Activated CD4-positive, alpha-beta T cell treated with anti-CD3 and anti-CD28 coated beads for 4 hours (primary cell): ENCODE results near the gene UCK2.

Source experiments
- DNase-seq, 2 donors: peaks; one replicate each; pipeline ENCODE4 v3.0.0-alpha.2; 2020

The UCK2 gene

DNA sequence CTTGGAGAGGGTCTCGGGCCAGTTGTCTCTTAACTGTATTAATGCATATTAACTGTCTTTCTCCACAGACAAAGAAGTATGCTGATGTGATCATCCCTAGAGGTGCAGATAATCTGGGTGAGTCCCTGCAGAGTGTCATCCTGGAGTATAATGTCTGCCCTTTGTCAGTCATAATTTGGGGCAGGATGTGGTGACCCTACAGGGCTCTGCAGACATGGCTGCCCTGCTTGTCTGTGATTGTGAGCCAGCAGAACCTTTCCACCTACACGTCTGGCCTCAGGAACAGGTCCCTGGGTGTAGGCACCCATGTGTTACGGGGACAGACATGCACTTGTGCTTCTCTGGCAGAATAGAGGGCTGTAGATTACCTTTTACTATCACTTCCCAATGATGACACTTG, 78.4 kb downstream of the UCK2 start:
- no peak for DNase-seq

DNA sequence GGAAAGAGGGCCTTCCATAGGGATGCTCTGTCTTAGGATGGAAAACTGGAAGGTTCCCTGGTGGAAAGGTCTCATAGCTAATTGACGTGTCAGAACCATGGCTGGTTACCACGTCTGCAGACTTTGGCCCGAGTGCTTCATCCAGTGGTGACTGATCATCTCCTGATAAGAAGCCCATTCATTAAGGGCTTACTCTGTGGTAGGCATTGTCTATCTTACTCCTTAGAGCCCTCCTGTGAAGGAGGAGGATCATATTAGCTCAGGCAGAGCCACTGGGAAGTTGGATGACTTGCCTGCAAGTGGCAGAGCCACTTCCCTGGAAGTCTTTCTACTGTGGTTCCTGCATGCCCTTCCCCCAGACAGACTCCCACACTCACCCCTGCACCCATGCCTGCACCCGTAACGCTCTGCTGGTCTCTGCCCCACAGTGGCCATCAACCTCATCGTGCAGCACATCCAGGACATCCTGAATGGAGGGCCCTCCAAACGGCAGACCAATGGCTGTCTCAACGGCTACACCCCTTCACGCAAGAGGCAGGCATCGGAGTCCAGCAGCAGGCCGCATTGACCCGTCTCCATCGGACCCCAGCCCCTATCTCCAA, 79.9 kb downstream of the UCK2 start:
- DNase-seq: no peak

DNA sequence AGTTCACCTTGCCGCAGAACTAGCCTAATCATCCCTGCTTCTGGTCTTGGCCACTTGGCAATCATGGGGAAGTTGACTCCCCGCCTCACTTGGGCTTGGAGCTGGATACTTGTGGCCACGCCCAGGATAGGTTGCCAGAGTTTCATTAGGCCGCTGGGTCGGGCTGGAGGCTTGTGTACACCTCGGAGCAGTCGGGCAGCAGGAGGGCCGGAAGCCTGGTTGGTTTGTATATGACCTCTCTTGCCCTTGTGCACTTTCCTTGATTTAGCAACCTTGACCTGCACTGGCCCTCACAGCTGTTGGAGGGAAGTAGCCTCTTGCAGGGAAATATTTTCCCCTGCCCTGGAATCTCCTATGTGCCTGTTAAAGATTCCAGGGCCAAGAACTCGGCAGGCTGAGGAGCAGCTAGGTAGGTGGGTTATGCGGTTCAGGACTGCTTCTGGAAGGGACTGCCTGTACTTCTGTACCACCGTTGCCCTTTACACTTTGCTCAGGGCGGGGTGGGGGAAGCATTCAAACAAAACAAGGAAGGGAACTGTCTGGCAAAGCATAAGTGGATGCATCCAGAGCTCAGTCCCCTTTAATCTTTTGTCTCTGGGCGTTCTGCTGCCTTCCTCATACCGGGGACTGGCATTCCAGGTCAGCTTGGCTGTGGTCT, 83.5 kb downstream of the UCK2 start:
- no peak for DNase-seq

DNA sequence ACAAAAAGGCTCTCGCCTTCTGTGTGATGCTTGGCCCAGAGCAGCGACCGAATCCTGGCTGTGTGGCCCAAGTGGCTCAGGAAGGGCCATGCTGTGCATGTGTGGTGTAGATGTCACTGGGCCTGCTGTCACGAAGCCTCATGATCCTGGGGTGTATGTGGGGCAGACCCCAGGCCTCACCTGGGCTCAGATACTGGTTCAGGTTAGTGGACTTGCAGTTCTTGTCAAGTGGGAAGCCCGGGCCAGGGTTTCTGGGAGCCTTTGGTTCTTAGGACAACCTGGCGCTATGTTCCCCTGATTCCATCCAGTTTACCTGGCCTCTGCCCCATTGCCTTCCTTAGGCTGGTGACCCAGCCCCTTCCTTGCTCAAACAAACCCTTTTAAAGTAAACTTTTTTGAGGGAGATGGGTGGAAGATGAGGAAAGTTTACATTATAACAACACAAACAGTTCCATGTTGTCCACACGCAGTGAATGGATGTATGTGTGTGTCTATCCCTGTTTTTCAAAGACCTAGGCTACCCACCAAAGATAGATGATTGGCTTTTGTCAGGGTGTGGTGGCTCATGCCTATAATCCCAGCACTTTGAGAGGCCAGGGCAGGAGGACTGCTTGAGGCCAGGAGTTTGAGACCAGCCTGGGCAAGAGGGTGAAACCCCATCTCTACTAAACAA, 84.3 kb downstream of the UCK2 start:
- no peak for DNase-seq

DNA sequence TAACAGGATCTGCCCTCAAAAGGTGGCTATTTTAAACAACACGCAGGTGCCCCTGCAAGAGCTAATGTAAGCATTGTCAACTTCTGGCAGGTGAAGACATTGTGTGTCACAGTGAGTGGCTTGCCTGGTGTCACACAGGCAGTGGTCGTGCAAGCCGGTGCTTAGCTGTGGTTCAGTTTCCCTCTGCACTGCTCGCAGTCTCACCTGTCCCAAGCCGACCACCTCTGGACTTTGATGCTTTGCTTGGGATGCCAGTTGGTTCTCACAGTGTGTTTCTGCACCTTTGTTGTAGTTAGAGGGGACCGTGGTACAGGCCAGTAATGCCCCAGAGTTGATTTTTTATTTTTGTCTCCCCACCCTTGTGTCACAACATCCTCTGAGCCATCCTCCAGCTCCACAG, 85.2 kb downstream of the UCK2 start:
- DNase-seq: no peak

DNA sequence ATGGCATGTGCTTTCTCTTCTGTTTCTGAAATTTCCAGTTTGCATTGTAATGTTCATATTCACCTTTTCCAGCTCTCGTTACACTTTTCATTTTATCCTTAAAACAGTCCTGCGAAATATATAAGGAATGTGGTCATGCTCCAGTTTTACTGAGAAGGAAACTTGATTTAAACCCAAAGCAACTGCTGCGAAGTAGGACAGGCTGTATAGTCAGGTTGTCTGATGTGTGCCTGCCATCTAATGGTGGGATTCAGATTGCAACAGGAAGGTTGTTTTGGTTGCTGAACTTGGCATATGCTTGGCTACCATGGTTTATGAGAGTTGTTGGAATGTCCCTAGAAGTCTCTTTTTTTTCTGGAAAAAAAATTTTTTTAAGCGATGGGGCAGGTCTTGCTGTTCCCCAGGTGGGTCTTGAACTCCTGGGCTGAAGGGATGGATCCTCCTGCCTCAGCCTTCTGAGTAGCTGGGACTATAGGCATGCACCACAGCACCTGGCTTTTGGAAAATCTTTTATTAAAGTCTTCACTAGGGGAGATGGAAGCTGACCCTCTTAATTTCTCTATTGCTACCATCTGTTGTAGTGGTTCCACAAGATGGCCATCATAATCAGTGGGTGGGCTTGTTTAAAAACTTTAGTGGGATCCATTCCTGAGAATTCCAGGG, 86.9 kb downstream of the UCK2 start:
- DNase-seq: peak; percentile 39 to 74

DNA sequence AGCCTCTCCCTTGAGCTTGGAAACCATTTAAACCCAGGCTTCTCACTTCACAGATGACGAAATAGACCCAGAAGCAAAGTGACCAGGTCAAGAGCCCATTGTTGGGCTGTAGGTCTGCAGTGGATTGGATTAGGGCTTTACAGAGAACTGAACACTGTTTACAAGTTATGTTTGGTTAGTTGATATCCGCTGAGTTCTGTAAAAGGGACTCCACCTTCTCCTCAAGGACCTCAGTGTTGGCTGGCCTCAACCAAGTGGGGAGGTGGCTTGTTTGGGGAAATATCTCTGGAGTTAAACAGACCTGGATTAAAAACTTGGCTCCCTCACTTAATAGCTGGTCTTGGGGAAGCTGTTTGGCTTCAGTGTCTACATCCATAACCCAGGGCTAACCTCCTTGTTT, 88.1 kb downstream of the UCK2 start:
- DNase-seq: no peak

DNA sequence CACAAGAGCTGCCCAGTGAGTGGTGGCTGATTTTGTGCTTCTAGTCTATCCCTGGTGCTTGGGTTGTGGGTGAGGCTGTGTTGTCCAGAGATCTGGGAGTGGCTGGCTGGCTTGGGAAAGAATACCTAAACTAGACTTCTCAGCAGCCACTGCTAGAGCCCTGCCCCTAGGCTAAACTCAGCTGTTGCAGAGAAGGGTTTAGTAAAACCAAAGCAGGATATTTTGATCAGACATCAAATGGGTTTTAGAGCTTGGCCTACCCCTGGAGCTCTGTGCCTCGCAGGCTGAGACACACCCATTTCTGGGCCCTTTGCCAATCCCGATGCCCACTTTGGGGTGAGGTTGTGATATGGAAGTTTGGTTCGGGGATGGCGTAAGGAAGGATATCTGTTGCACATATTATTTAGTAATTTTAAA, 88.5 kb downstream of the UCK2 start:
- no peak for DNase-seq

DNA sequence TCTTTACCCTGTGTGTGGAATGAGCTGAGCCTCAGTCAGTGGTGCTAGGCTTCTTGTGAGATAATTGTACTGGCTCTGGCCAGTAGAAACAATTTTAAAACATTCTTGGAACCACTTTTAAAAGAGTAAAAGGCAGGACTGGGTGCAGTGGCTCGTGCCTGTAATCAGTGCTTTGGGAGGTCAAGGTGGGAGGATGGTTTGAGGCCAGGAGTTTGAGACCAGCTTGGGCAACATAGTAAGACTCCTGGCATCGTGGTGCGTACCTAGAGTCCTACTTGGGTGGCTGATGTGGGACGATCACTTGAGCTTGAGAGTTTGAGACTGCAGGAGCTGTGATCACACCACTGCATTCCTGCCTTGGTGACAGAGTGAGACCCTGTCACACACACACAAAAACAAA, 89.8 kb downstream of the UCK2 start:
- no peak for DNase-seq

DNA sequence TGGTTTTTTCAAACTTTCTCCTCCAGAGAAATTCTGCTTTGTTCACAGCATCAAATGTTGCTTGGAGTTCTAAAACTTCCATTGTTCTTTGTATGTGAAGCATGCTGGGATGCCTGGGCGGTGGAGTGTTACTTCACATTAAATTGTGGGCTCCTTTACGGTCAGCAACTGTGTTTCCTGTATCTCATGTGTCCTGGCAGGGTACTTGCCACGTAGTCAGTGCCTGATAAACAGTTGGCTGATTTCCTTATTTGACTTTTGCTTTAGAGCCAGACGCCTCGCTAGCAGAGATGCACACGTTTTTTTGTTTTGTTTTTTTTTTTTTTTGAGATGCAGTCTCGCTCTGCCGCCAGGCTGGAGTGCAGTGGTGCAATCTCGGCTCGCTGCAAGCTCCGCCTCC, 96.7 kb downstream of the UCK2 start:
- no peak for DNase-seq

DNA sequence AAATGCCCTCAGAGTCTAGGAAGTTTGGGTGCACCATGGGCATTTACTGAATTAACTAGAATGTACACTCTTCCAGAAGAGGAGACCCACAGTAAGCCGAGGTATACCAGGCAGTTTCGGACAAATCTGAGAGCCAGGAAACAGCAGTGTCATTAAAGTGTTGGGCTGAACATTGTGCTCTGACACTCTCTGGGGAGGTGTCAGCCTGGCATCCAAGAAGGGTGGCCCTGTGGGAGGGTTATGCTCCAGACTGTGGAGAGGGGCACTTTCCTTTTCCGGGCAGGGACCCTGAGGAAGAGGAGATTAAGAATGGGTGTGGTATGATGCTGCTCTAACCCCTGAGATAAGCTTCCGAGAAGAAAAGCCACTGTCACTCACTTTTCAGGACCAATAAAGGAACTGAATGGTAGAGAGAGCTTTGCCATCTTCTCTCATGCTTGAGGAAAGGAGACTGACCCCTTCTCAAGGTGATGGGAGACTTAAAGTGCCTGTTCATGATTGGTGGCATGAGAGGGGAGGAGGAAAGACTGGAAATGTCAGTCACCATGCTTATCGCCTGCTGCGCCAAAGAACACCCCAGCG, 98.2 kb downstream of the UCK2 start:
- no peak for DNase-seq

DNA sequence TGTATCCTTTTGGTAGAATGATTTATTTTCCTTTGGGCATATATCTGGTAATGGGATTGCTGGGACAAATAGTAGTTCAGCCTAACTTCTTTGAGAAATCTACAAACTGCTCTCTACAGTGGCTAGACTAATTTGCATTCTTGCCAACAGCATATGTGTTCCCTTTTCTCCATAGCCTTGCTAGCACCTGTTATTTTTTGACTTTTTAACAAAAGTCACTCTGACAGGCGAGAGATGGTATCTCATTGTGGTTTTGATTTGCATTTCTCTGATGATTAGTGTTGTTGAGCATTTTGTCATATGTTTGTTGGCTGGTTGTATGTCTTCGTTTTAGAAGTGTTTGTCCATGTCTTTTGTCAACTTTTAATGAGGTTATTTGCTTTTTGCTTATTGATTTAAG, 99.8 kb downstream of the UCK2 start:
- no peak for DNase-seq

DNA sequence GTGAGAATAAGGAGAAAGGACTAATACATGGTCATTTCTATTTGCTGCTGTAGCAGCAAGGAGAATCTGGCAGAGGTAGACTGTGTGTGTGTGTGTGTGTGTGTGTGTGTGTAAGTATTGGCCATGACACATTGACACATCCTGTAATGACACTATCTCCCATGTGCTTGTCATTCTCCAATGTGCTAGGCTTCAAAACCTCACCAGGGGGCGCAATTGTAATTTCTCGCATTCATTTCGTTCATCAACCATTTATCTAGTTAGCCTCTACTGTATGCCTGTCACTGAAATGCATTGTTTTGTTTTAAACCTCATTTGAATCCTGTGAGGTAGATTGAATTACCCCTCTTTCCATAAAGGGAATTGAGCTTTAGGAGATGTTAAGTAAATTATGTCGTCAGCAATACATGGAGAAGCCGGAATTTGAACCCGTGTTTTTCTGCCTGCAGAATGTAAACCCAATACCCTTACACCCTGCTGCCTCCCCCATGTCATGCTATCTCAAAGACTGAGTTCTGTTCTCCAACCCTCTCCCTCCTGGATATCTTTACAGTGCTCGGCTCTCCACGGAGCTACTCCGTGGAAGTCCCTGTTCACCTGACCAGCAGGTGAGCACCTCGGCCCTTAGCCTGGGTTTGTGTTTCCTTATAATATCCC, 100.8 kb downstream of the UCK2 start:
- peak; percentile 25 to 36 for DNase-seq

DNA sequence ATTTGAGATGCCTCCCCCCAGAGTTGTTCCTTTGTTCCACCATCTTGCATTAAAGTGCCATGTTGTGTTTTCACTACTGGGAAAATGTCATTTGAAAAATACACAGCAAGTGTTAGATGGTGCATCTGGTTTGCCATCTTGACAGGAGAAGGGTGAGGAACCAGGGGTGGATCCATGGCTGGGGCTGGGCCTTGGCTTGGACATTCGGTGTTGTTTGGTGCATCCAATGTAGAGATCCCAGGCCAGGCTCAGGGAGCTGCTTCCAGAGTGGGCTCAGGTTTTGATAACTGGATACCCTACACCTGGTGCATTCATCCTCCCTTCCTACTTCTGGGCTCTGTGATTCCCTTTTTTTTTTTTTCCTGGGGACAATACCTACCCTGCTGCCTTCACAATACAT, 103.5 kb downstream of the UCK2 start:
- DNase-seq: no peak

DNA sequence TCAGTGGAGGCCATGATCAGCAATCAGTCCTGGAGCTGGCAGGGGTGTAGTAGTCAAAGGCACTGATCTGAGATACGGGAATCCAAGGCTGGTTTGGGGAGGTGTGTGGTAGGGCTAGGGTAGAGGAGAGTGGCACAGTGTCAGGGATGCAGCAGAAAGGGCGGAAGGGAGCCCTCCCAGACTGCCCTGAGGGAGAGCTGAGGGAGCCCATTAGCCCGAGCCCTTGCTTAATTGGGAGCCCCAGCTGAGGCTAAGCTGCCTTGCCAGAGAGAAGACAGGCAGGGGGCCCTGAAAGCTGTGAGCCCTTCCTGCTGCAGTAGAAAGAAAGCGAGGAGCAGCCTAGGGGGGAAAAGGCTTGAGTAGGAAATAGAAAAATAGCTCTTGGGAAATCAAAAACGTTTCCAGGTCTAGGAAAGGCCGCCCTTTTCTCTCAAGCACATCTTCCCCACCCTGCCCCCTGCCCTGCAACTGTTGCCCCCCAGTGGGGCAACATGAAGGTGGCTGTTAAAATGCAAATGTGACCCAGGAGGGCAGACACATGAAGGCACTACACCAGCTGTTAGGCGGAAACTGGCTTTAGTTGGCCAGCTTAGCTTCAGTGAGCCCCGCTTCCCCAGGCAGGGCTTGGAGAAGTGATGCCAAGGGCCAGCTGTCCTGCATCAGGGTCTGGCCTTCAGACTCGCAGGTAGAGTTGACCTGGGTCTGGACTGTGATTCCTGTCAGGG, 106.2 kb downstream of the UCK2 start:
- no peak for DNase-seq

DNA sequence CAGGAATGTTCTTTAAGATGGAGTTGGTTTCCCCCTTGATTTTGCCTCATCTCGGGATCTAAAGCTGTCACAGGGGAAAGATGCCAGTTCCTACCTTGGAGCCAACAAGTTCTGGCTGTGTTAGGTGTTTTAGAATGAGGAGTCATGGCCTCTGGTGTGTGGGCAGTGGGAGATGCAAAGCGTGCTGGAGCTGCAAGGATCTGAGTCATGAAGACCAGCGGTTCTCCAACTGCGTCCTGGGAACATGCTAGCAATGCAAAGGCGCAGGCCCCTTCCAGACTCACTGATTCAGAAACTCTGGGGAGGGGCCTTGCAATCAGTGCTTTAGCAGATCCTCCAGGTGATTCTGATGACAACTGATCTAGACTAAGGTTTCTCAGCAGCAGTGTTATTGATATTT, 109.1 kb downstream of the UCK2 start:
- DNase-seq: no peak

DNA sequence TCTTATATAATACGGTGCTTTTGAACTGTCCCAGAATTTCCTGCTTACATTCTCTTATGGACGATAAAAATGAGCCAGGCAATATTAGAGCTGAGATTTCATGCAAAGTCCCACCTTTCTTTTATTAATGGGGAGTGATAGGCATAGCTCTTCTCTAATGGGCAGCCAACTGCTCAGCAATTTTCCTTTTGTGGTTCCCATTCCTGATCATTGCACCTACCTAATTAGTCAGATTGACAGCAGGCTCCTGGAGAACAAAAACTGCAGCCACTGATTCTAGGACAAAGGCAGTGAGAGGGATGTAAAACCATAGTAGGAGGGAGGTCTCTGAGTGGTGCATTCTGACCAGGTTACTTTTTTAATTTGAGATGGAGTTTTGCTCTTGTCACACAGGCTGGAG, 110.4 kb downstream of the UCK2 start:
- DNase-seq: no peak

DNA sequence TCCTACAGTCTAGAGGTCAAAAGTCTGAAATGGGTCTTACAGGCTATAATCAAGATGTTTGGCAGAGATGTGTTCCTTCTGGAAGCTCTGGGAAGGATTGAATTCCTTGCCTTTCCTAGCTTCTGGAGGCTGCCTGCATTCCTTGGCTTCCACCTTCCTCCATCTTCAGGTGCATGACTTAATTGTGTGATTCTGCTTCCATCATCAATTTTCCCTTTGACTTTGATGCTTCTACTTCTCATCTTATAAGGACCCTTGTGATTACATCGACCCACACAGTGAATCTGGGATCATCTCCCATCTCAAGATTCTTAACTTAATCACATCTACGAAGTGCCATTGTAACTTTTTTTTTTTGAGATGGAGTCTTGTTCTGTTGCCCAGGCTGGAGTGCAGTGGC, 111.4 kb downstream of the UCK2 start:
- DNase-seq: no peak

DNA sequence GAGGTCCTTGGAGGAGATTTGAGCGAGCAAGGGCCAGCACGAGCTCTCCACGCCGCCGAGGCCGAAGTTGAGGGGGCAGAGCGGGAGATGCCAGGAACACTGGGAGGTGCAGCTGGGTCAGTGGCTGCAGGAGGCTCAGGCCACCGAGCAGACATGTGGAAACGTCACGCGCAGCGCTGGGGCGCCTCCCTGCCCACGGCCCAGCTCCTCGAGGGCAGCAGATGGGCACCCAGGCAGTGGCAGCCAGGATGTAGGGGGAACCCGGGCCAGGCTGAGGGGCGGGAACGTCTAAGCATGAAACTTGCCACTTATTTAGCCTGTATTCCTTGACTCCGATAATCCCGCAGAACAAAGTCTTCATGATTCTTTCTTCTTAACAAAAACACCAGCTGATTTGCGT, 114.1 kb downstream of the UCK2 start:
- DNase-seq: no peak

DNA sequence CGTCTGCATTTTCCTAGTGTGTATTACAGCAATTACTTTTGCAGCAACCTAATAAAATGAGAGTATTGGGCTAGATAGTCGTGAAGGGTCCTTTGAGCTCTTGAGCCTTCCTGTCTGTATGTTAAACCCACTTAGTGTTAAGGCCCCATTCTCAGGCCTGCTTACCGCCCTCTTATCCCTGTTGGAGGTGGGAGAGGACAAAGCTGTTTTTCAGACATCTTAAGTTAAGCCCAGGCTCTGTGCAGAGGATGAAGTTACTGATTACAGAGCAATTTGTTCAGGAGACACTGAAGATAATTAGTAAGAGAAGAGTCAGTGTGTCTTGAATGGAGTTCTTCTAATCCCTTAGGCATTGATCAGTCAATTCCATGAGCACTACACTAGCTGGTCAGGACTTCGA, 114.6 kb downstream of the UCK2 start:
- DNase-seq: no peak

DNA sequence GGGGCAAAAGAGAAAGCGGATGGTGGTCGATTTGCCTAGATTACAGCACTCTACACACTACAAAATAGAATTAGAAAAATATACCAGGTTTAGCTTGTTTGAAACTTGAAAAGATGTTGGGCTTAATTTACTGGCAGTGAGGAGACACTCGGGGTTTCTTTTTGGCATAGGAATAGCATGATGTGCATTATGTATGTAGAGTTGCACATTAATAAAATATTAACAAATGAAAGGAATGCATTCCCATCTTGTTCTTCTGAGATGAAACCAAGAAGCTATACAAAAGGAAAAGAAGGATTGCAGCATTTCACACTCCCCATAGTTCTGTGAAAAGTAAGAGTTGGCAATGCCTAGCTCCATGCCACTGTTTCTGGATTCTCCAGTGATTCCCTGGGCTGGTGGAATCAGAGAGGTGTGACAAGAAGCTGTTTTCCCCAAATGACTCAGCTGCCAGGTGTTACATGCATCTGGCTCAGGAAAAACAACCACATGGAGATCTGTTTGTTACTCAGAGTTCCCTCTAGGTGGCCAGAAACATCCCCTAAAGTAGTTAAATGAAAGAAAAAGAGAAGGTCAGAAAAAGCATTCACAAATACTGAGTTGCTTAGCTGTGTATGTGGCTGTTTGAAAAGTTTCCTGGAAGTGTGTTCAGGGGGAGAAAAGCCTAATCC, 115.6 kb downstream of the UCK2 start:
- DNase-seq: no peak

DNA sequence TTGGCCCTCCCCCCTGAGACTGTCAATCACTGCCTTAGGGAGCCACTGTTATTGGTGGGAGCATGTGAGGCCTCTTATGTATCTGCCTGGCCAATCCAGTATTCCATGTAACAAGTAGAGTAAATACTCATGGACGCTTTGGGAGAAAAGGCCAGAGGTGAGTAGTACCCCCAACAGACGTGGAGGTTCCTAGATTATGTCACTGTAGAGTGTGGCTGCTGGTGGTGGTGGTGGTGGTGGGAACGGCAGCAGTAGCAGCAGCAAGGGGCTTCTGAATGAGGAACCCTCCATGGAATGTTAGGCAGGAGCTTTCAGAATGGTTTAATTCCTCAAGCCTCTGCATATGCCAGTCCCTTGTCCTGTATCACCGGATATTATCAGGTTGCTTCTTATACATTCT, 118.5 kb downstream of the UCK2 start:
- DNase-seq: no peak
